ENCODE measurements around the gene TRIM40. TPM values are rescaled to one million over a fixed set of nuclear protein-coding genes. Genes with fewer than 3 reads are reported as not detected.

The TRIM40 gene
- total RNA-seq (2014; rRNA removed; shearing (Covaris generic)): not detected in 2 replicates

- Histone ChIP-seq H3K36me3 (no peaks in the 10 kb centered on the region), H3K27ac (no peak within 1 kb of the TSS), H3K4me1 (peaks cover 2% of the 10 kb centered on the region; the same call in 1 of the 2 replicates), H3K27me3 (no peaks in the 10 kb centered on the region), H3K9me3 (replicated peaks) (no peaks in the 10 kb centered on the region), H3K4me3 (no peak within 1 kb of the TSS)
- no peak for DNase-seq
Measured at GRCh38 chr6:30135757-30136156, at the start of gene TRIM40. TRIM40 (plus strand) TSS chr6:30136140; CDS start chr6:30137037, 897 bp downstream.

GRCh38 chr6:30087876-30088275 lies 48.1 kb upstream of the TRIM40 start:
- H3K9me3 ChIP-seq (replicated peaks): no peaks in the 10 kb centered on the region
- no peak overlapping the region for H3K4me3 ChIP-seq
- no peak overlapping the region for H3K27ac ChIP-seq
- H3K36me3 ChIP-seq: no peaks in the 10 kb centered on the region
- H3K27me3 ChIP-seq: no peaks in the 10 kb centered on the region
- H3K4me1 ChIP-seq: no peaks in the 10 kb centered on the region; the same call in 1 of the 2 replicates
- no peak for DNase-seq

- H3K4me1 ChIP-seq: peaks cover under 1% of the 10 kb centered on the region; the same call in 1 of the 2 replicates
- H3K36me3 ChIP-seq: no peaks in the 10 kb centered on the region
- H3K27me3 ChIP-seq: no peaks in the 10 kb centered on the region
- no peak overlapping the region for H3K4me3 ChIP-seq
- H3K9me3 ChIP-seq (replicated peaks): no peaks in the 10 kb centered on the region
- peak; percentile 35 to 38 for DNase-seq
- H3K27ac ChIP-seq: no peak overlapping the region
Measured at GRCh38 chr6:30091577-30092381, 44.2 kb upstream of the TRIM40 start.

GRCh38 chr6:30092852-30093543 lies 42.9 kb upstream of the TRIM40 start:
- H3K9me3 ChIP-seq (replicated peaks): no peaks in the 10 kb centered on the region
- H3K27ac ChIP-seq: no peak overlapping the region
- DNase-seq: no peak
- H3K27me3 ChIP-seq: no peaks in the 10 kb centered on the region
- no peak overlapping the region for H3K4me3 ChIP-seq
- H3K36me3 ChIP-seq: no peaks in the 10 kb centered on the region
- H3K4me1 ChIP-seq: peaks cover 11% of the 10 kb centered on the region; the same call in 1 of the 2 replicates

GRCh38 chr6:30093951-30094661 lies 41.8 kb upstream of the TRIM40 start:
- Histone ChIP-seq H3K27ac (no peak overlapping the region), H3K4me1 (peaks cover 11% of the 10 kb centered on the region; the same call in 1 of the 2 replicates), H3K9me3 (replicated peaks) (no peaks in the 10 kb centered on the region), H3K4me3 (no peak overlapping the region), H3K27me3 (no peaks in the 10 kb centered on the region), H3K36me3 (no peaks in the 10 kb centered on the region)
- DNase-seq: no peak

GRCh38 chr6:30096829-30097228 lies 39.1 kb upstream of the TRIM40 start:
- Histone ChIP-seq H3K36me3 (no peaks in the 10 kb centered on the region), H3K4me1 (peaks cover 11% of the 10 kb centered on the region; the same call in 1 of the 2 replicates), H3K9me3 (replicated peaks) (no peaks in the 10 kb centered on the region), H3K4me3 (no peak overlapping the region), H3K27me3 (no peaks in the 10 kb centered on the region), H3K27ac (no peak overlapping the region)
- DNase-seq: no peak

- no peaks in the 10 kb centered on the region for H3K36me3 ChIP-seq
- no peaks in the 10 kb centered on the region for H3K9me3 ChIP-seq (replicated peaks)
- DNase-seq: no peak
- no peak overlapping the region for H3K4me3 ChIP-seq
- H3K27ac ChIP-seq: no peak overlapping the region
- no peaks in the 10 kb centered on the region for H3K27me3 ChIP-seq
- H3K4me1 ChIP-seq: peaks cover 15% of the 10 kb centered on the region; the same call in 1 of the 2 replicates
Measured at GRCh38 chr6:30097902-30098768, 37.8 kb upstream of the TRIM40 start.

GRCh38 chr6:30100154-30100553 lies 35.8 kb upstream of the TRIM40 start:
- Histone ChIP-seq H3K36me3 (no peaks in the 10 kb centered on the region), H3K4me1 (peaks cover 15% of the 10 kb centered on the region; the same call in 1 of the 2 replicates), H3K4me3 (peak overlapping the region; percentile 54), H3K27me3 (no peaks in the 10 kb centered on the region), H3K9me3 (replicated peaks) (no peaks in the 10 kb centered on the region), H3K27ac (no peak overlapping the region)
- no peak for DNase-seq

- Histone ChIP-seq H3K27me3 (no peaks in the 10 kb centered on the region), H3K4me3 (peak overlapping the region; percentile 54)
- peak; percentile 11 to 23 for DNase-seq
Measured at GRCh38 chr6:30100585-30101443, 35.1 kb upstream of the TRIM40 start.

GRCh38 chr6:30101444-30102413 lies 34.2 kb upstream of the TRIM40 start:
- DNase-seq: peak; percentile 83
- Histone ChIP-seq H3K27ac (peak overlapping the region; percentile 29), H3K9me3 (replicated peaks) (no peaks in the 10 kb centered on the region), H3K36me3 (no peaks in the 10 kb centered on the region), H3K4me1 (peaks cover 15% of the 10 kb centered on the region; the same call in 1 of the 2 replicates), H3K4me3 (peak overlapping the region; percentile 54), H3K27me3 (no peaks in the 10 kb centered on the region)

More at GRCh38 chr6:30100585-30101443, 35.1 kb upstream of the TRIM40 start:
- Histone ChIP-seq H3K9me3 (replicated peaks) (no peaks in the 10 kb centered on the region), H3K4me1 (peaks cover 15% of the 10 kb centered on the region; the same call in 1 of the 2 replicates), H3K27ac (peak overlapping the region; percentile 29; the same call in 1 of the 2 replicates), H3K36me3 (no peaks in the 10 kb centered on the region)

GRCh38 chr6:30102414-30102969 lies 33.4 kb upstream of the TRIM40 start:
- Histone ChIP-seq H3K27ac (no peak overlapping the region), H3K27me3 (no peaks in the 10 kb centered on the region), H3K36me3 (no peaks in the 10 kb centered on the region), H3K9me3 (replicated peaks) (no peaks in the 10 kb centered on the region), H3K4me1 (peaks cover 9% of the 10 kb centered on the region; the same call in 1 of the 2 replicates), H3K4me3 (peak overlapping the region; percentile 54)
- peak; percentile 9 to 22 for DNase-seq

Measured in SJCRH30 (cell line).